Activated T-cell treated with anti-CD3 and anti-CD28 coated beads for 48 hours (primary cell): ENCODE results near the gene TGFBR3.
"Not testable (repeated sequence)": the region's sequence is repeated elsewhere in the genome, so short reads cannot be mapped to it uniquely, and the experiment has no call there.

Experiments used
- DNase-seq: peaks from one replicate; pipeline ENCODE4 v3.0.0-alpha.2; 2020; ENCODE audit warnings: low read depth

Gene TGFBR3

DNA sequence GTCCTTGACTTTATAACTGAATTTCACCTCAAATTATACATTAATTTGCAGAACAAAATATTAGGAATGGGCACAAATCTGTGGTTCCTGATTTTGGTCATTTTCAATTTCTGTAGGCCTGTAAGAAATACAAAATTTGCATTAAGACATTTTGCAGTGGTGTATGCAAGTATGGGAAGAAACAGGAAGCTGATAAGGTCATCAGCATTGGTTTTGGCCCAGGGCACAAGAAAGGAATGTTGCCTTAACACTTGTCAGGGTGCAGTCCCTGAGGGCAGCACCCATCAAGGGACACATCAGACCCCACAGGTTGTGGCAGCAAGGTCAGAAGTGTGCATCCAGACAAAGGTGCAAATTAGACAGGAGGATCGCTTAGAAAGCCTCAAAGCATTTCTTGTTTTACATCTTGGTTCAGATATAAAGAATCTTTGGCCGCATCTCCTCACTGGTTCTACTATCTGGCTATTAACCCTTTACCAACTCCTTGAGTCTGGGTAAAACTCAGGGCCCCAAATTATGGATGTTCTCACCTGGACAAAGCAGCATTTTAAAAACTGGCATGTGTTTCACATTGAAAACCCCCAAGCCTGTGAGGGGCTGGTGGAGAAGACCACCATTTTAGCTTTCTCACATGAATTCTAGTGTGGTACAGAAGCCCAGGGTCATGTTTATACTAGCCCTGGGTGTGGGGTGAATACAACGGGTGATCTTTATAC, 202.9 kb downstream of the TGFBR3 start:
- no peak for DNase-seq

DNA sequence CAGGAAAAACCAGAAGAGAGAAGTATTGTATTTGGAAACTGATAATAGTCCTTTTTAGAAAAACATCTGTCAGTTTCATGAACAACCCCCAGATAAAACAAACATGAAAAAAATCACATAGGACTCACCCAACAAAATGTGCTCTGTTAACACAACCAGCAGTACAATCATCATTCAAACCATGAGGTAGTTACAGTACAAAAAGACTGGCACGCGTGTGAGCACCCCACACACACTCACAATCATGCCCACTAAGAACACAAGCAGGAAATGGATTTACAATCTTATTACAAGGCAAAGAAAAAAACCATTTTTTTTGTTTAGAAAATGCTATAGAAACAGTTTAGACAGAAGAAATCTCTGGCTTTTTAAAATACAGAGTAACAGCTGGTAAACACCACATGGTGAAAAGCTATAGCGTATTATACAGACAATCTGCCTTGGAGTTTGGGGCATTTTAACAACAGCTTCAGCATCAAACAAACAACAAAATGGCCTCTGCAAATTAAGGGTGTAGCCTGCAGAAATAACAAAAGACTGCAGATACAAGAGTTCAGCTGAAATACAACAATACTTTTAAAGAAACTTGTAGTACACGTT, 205.3 kb downstream of the TGFBR3 start:
- DNase-seq: no peak

DNA sequence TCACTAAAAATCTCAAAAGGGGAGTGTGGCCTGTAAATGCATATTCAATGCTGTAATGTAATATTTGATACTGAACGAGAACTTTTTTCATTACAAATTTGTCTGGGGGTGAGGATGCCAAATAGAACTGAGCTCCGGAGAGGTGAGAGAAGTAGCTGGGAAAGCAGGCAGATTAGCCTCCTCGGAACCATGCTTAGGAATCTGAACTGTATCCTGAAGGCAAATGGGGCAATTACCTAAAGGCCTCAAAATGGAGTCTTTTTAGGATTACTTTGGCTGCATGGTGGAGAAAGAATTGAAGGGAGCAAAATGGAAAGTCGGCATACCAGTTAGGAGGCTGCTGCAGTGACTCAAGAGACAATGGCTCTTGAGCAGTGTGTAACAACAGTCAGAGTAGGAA, 206.5 kb downstream of the TGFBR3 start:
- DNase-seq: no peak

DNA sequence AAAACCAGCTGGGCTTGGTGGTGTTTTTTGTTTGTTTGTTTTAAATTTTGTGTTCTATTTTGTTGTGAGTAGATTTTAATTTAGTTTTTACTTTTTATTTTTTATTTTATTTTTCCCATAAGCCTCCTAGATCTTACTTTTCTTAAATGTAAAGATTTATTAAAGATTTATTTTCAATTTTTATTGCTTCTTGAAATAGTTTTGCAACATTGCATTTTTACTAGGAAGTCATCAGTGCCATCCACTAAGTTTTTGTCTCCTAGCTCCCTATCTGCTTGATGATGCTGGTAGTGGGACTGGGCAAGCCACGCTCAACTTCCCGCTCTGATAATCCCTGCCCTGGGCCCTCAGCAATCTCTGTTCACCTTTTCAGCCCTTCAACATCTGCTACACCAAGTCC, 209.9 kb downstream of the TGFBR3 start:
- no peak for DNase-seq

DNA sequence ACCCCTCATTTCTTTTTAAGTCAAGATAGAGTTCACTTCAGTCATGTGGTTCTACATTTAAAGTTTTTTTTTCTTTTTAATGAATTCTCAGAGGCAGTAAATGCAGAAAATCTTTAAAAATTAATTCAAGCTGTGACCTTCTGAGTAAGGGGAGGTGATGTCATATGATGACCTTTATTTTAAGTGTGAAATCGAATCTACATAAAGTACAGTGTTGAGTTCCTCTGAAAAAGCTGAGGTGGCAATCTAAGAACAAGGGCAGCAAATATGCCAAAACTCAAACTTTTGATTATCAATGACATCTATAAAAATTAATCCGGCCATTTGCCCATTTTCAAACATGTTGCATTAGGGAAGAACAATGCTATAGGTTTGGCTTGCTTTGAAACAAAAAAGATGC, 211.8 kb downstream of the TGFBR3 start:
- DNase-seq: no peak

DNA sequence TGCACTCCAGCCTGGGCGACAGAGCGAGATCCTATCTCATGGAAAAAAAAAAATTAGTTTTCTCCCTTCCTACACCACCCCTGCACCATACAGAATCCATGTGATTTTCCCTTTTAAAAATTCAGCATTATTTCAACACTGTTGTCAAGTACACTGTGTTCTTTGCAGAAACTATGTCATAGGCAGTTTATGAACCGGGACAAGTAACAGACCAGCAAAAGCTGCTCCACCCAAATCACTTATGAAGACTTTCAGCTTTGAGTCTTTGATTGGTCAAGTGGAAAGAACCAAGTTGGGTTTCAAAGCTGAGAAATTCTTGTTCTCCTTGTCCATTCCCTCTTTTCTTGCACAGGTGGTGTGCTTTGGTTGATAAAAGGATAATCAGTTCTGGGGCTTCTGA, 212.3 kb downstream of the TGFBR3 start:
- no peak for DNase-seq

DNA sequence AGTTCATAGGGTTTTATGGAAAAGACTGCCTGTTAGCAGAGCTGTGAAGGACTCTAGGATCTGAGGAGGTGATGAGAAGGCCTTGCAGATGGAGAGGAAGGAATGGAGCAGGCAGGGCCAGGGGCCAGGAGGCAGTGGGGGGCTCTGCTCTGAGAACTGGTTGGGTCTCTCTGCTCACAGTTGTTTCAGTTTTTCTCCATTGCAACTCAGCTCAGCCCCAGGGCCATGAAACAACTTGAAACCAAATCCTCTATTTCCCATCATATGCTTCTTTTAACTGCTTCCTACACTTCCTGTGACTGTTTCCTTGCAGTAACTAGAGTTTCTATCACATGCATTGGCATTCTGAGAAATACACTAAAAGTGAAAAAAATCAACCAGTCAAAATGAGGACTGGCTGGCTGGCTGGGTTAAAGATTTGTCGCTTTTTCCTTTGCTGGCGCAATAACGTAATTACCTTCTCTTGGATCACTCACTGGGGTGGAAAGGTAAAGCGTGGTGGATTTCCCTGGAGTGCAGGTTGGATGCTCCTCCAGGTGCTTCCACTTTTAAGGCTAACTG, 213.3 kb downstream of the TGFBR3 start:
- DNase-seq: peak; percentile 18

DNA sequence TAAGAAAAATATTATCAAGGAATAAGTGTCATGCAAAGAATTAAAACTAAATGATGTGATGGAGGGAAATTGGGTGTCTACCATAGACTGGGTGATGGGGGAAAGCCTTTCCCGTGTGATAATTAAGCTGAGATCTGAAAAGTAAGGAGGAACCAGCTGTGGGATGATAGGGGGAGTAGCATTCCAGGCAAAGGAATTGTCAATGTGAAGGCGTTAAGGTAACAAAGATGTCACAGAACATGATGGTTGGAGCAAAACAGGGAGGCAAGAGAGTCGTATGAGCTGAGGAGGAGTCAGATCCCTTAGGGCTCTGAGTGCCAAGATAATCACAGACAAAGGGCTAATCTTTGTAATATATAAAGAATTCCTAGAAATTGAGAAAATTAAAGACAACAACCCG, 215.2 kb downstream of the TGFBR3 start:
- no peak for DNase-seq

DNA sequence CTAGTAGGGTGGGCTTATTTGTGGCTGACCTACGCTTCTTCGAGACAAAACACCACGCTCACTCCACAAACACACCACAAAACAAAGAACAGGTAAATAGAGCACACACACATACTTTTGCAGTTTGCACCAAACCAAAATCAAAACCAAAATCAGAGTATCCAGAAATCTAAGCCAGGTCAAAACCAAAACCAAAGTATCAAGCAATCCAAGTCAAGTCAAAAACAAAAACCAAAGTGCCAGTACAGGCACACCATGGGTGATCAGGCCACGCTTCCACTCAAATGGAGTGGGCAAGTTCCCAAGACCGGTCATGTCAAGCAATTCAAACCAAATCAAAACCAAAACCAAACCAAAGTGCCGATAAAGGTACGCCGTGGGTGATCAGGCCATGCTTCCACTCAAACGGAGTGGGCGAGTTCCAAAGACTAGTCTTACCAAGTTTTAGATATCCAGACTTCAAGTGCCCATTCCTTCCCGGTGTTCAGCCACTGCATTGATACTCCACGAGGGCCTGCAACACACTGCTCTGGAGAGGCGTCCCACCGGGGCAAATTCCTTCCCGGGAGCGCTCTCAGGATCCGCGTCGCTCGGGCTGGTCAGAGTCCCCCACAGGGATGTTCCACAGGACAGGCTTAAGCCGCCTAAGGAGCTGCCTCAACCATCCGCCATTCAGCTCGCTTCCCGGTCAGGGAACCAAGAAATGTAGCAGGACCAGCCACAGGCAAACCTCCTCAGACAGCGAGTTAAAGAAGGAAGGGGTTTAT, 216.2 kb downstream of the TGFBR3 start:
- DNase-seq: no peak

DNA sequence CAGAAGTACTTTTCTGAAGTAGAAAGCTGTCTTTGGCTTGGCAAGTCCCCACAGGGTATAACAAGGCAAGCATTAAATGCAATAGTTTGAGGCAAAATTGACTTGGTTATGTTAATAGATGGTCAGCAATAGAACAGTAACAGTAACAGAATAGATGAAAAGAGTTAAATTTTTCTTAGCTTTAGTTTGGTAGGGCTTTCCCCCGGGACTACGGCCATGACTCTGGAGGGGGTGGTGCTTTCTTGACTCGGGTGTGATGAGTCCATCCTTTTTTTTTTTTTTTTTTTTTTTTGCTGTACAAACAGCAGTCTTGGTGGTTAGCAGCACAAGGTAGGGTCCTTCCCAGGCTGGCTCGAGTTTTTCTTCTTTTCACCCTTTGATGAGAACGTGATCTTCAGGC, 219.3 kb downstream of the TGFBR3 start:
- not testable (repeated sequence) for DNase-seq

DNA sequence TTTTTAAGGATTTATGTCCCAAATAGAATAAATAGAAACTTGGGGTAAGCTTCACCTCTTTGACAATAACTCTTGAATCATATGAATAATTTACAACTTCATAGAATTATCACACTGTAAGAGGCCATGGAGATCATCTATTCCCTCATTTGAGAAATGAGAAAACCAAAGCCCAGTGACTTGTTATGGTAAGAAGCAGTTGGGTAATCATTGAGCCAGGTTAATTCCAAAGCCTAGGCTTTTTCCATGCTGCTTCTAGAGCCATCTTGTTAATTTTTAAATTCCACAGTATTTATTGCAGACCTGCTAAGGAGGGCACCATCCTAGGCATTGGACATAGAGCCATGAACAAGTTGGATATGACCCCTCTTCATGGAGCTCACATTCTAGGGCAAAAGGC, 224.8 kb downstream of the TGFBR3 start:
- DNase-seq: no peak

DNA sequence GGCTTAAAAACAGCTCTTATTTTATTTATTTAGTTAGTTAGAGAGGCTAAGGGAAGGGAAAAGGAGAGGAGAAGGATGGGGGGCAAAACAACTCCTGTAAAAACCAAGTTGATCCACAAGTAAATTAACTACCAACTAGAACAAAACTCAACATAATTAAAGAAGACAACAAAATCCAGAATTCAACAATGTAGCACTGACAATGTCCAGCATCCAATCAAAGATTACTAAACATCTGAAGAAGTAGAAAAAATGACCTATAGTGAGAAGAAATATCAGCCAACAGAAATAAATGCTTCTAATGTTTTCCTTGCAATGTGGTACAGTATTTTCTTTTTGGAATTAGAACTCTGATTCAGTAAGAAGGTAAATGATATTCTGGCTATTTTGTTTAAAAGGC, 225.2 kb downstream of the TGFBR3 start:
- no peak for DNase-seq

DNA sequence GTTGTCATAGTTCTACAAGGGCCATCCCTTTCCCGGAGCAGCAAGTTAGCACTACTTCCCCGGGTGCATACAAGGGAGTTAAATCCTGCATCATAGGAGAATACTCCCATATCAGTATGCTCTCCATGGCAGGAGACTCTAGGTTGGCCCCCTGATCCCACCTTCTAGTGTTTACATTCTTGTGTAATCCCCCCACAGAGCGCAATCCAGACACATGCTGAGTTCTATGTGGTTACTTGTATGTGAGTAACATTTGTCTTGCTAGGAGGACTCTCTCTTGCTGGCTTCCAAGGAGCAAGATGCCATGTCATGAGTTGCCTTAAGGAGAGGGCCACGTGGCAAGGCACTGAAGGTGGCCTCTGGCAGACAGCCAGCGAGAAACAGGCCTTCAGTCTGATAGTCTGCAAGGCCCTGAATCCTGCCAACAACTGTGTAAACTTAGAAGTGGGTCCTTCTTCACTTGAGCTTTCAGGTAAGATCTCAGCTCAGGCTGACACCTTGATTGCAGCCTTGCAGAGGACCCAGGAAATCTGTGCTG, 230.0 kb downstream of the TGFBR3 start:
- no peak for DNase-seq

DNA sequence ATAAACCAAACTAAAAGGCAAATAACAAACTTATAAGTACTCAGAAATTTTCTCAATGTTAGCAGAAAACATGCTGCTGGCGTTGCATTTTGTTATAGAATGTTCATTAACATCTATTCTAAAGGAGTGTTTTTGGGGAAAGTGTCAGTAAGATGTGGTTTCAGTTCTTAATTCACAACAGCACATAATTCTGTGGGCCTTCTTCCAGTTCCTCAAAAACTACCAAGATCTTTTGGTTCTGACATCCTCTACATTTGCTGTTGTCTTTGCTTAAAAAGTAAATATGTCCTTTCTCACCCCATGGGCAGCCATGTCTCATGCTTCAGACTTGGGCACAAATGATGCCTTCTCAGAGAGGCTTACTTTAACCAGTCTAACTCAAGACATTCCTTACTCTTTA, 232.8 kb downstream of the TGFBR3 start:
- no peak for DNase-seq

DNA sequence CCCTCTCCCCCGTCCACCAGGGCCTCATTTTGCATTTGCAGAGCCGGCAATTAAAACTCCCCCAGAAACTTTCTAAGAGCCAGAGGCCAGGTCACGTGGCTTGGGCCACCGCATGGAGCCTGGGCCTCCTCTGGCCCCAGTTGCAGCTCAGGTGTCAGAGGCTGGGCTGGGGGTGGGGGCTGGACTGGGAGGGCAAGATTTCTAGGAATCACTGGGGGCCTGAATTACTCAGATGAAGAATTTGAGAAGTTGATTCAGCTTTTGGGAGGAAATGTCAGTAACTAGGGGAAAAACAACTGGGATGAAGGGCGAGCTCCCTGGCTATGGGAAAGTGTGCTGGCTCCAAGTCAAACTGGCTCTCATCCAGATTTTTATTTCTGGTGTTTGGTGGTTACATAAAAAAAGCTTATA, 234.3 kb downstream of the TGFBR3 start:
- DNase-seq: no peak

DNA sequence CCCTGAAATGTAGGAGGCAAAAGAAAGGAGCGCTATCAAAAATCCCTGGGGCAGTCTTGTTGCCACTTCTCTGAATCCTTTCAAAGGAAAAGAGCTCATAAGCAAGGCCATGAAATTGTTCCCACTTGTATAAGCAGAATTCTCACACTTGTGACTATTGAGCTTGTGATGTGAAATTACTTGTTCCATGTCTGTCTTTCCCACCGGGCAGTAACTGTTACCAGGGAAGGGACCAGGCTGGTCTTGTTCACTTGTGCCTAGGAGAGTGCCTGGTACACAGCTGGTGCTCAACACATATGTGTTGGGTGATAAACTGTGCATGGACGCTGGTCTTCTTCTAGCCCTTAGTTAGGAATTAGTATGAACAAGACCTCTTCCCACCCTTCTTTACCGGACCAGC, 234.7 kb downstream of the TGFBR3 start:
- no peak for DNase-seq

DNA sequence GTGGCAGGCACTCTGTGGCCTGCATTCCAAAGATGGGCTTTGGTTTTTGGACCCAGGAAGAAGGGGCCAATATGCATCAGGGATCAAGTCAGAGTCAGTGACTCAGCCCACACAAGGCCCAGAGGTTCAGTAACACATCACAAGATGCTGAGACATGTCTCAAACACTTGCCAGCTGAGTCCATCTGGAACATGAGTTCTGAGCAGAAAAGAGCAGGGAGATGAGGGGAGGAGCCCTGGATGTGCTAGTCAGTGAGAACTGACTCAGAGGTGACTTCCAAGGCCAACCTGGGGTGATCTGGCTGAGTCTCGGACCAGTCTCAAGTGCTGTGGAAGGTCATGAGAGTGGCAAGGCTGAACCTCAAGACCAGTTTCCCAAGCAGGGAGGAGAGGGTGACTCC, 235.2 kb downstream of the TGFBR3 start:
- no peak for DNase-seq

DNA sequence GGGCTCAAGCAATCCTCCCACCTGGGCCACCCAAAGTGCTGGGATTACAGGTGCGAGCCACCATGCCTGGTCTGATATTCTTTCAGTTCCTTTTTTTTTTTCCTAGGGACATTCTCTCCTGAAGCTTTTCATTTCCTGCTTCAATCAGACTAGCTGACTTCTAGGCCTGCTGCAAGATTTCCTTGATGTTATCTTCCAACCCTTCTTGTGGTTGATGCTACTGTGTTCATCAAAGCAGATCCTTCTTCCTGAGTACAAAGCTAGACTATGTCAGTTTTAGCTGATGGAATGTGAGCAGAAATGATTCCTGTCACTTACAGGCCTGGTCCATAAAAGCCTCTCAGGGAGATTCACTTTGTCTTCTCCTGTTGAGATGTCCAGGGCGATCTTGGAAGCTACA, 238.9 kb downstream of the TGFBR3 start:
- no peak for DNase-seq

DNA sequence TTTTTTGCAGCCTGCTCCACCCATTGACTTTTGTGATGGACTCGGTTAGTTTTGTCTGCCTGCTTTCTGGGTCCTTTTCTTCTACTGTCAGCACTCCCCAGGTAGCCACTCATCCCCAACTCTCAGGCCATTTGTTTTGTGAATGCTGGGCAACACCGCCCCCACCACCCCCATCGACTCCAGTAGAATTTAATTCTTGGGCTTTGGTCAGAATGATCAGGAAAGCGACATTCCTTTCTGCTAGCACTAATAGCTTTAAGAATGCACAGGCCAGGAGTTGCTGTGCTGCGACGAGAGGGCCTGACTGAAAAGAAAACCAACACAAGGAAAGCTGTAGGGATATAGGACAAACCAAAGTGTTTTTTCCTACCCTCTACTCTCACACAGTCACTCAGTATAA, 240.9 kb downstream of the TGFBR3 start:
- no peak for DNase-seq

DNA sequence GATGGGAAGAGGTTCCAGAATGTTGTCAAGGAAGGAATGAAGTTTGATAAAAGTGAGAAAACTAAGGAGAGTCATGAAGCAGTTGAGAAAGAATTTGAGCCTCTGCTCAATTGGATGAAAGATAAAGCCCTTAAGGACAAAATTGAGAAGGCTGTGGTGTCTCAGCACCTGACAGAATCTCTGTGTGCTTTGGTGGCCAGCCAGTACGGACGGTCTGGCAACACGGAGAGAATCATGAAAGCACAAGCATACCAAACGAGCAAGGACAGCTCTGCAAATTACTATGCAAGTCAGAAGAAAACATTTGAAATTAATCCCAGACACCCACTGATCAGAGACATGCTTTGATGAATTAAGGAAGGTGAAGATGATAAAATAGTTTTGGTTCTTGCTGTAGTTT, 242.5 kb downstream of the TGFBR3 start:
- DNase-seq: no peak

DNA sequence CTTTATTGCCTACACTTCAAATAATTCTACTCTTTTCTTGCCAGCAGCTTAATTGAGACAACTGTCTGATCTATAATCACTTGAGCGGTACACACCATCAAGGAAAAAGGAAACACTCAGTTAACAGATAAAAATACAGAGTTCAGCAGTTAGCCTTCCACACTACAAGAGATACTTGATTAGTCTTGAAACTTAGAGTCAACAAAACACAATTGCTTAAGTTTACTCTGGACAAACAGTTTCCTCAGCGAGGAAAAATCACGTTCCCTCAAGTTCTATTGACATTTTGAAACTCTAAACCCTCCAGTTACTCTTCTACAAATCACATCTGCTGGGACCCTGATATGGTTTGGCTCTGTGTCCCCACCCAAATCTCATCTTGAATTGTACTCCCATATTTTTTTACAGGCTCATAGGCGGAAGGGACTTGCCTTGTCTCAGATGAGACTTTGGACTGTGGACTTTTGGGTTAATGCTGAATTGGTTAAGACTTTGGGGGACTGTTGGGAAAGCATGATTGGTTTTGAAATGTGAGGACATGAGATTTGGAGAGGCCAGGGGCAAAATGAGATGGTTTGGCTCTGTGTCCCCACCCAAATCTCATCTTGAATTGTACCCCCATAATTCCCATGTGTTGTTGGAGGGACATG, 244.9 kb downstream of the TGFBR3 start:
- no peak for DNase-seq

DNA sequence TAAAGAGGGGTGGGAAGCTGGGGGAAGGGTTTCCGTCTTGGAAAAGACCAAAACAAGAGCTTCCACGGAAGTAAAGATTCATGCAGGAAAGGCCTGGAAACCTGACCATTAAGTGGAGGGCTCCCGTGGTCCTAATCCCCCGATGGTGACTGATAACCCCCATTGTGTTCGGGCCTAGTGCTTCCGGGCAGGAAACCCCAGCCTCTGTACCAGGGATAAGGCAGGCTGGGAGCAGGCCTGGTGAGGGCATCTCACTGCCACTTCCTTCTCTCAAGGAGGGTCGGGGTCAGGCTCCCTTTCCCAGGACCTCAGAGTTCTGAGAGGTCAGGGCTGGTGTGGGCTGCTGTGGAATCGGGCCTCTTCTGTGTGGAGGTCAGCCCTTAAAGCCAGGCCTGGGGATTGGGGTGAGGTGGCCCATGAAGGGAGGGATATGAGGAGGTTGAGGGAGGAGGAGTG, 248.4 kb downstream of the TGFBR3 start:
- no peak for DNase-seq
